HFF-Myc (cell line): ENCODE measurements around the gene ITIH6.
"Not testable (repeated sequence)": the region's sequence is repeated elsewhere in the genome, so short reads cannot be mapped to it uniquely, and the experiment has no call there.

Source experiments
- DNase-seq: peaks from one replicate; pipeline ENCODE4 v3.0.0-alpha.2; 2011; ENCODE audit warnings: low read depth; ENCODE audit errors: extremely low read depth
- H3K4me3 ChIP-seq: replicated peaks from 2 replicates; pipeline ENCODE4 v1.5.1; 2011; ENCODE audit warnings: low read depth, mild to moderate bottlenecking, control low read depth, low read length
- CTCF ChIP-seq: IDR thresholded peaks from 2 replicates; pipeline ENCODE4 v1.5.1; 2012; ENCODE audit warnings: mild to moderate bottlenecking, low read depth, low read length, control low read depth; ENCODE audit errors: missing control alignments

Gene ITIH6

GRCh38 chrX:54747733-54748393, 50.2 kb downstream of the ITIH6 start:
- TF ChIP-seq CTCF, result no peak
- no peak overlapping the region for H3K4me3 ChIP-seq
- no peak for DNase-seq

GRCh38 chrX:54746928-54747327, 51.1 kb downstream of the ITIH6 start:
- no peak for DNase-seq
- no peak overlapping the region for H3K4me3 ChIP-seq
- TF ChIP-seq CTCF, result no peak

GRCh38 chrX:54745676-54746075, 52.4 kb downstream of the ITIH6 start:
- no peak for DNase-seq
- no peak for TF ChIP-seq CTCF
- no peak overlapping the region for H3K4me3 ChIP-seq

- H3K4me3 ChIP-seq, DNase-seq: not testable (repeated sequence)
Observed at GRCh38 chrX:54738567-54738966, 59.5 kb downstream of the ITIH6 start.

GRCh38 chrX:54736298-54736942, 61.6 kb downstream of the ITIH6 start:
- H3K4me3 ChIP-seq, DNase-seq: not testable (repeated sequence)

GRCh38 chrX:54721424-54721823, 76.6 kb downstream of the ITIH6 start:
- no peak for DNase-seq
- TF ChIP-seq CTCF, result no peak

GRCh38 chrX:54715621-54716020, 82.4 kb downstream of the ITIH6 start:
- DNase-seq, result no peak

More at GRCh38 chrX:54721424-54721823, 76.6 kb downstream of the ITIH6 start:
- H3K4me3 ChIP-seq, result no peak overlapping the region

More at GRCh38 chrX:54715621-54716020, 82.4 kb downstream of the ITIH6 start:
- H3K4me3 ChIP-seq, result no peak overlapping the region
- TF ChIP-seq CTCF, result no peak
